ENCODE measurements around the gene GPNMB.

The GPNMB gene

DNA sequence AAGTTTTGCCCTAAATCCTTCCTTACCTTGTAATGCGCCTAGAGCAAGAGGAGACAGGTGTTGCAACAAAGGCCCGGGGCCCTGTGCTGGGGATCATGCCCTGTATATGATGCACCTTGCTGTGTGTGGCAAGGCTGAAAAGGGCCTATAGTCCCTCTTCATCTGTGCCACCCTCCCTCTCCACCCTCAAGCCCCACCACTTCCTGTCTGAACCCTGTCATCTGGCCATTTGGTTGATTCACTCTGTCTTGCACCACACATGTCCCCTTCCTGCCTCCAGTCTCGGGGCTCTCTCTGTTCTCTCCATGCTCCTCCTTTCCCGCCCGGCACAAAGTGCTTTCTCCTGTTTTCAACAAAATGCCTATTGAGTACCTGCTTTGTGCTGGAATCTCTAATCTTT is 41.0 kb downstream of the GPNMB start:
- no peaks in the 10 kb centered on the region for H3K36me3 ChIP-seq (ENCODE audit: control insufficient read depth, insufficient read depth, low read length)
- H3K4me1 ChIP-seq (ENCODE audit: control insufficient read depth, insufficient read depth, low read length) = peaks cover 5% of the 10 kb centered on the region; the same call in 1 of the 2 replicates
- H3K27me3 ChIP-seq (ENCODE audit: control insufficient read depth, insufficient read depth, low read length) = no peaks in the 10 kb centered on the region
- no peak overlapping the region for H3K4me3 ChIP-seq (ENCODE audit: low read depth, low read length)
- H3K9ac ChIP-seq (ENCODE audit: low read length) = no peak overlapping the region
- no peaks in the 10 kb centered on the region for H3K9me3 ChIP-seq (ENCODE audit: control insufficient read depth, insufficient read depth, low read depth, low read length)
- no peak overlapping the region for H3K27ac ChIP-seq (ENCODE audit: low read depth, low read length)

GRCh38 chr7:23290993-23291392 is 44.4 kb downstream of the GPNMB start:
- H3K27ac ChIP-seq (ENCODE audit: low read depth, low read length) = no peak overlapping the region
- H3K36me3 ChIP-seq (ENCODE audit: control insufficient read depth, insufficient read depth, low read length) = no peaks in the 10 kb centered on the region
- peaks cover 5% of the 10 kb centered on the region; the same call in 1 of the 2 replicates for H3K4me1 ChIP-seq (ENCODE audit: control insufficient read depth, insufficient read depth, low read length)
- no peak overlapping the region for H3K4me3 ChIP-seq (ENCODE audit: low read depth, low read length)
- no peaks in the 10 kb centered on the region for H3K9me3 ChIP-seq (ENCODE audit: control insufficient read depth, insufficient read depth, low read depth, low read length)
- no peaks in the 10 kb centered on the region for H3K27me3 ChIP-seq (ENCODE audit: control insufficient read depth, insufficient read depth, low read length)
- no peak overlapping the region for H3K9ac ChIP-seq (ENCODE audit: low read length)

DNA sequence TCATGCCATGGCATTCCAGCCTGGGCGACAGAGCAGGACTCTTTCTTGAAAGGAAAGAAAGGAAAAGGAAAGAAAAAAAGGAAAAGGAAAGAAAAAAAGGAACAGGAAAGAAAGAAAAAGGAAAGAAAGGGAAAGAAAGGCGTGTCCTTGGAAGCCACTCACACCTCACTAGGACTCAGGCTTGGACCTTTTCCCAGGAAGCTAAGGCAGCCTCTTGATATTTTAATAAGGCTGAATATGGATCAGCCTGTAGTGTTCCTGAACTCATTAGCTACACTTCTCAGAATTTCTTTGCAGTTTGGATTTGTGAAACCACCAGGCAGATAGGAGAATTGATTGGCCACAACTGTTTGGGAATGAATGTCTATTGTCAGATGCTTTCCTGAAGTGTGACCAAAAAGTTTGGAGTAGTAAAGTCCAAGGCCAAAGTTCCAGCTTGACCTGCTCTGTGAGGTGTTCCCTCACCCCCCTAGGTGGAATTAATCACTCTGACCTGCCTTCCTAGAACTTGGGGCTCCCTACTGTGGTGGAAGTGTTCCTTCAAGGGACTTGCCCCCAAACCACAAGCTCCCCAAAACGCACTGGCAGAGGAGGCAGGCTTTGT is 45.5 kb downstream of the GPNMB start:
- H3K4me1 ChIP-seq (ENCODE audit: control insufficient read depth, insufficient read depth, low read length) = peaks cover 5% of the 10 kb centered on the region; the same call in 1 of the 2 replicates
- H3K4me3 ChIP-seq (ENCODE audit: low read depth, low read length) = no peak overlapping the region
- H3K36me3 ChIP-seq (ENCODE audit: control insufficient read depth, insufficient read depth, low read length) = no peaks in the 10 kb centered on the region
- H3K27ac ChIP-seq (ENCODE audit: low read depth, low read length) = no peak overlapping the region
- H3K9me3 ChIP-seq (ENCODE audit: control insufficient read depth, insufficient read depth, low read depth, low read length) = no peaks in the 10 kb centered on the region
- no peaks in the 10 kb centered on the region for H3K27me3 ChIP-seq (ENCODE audit: control insufficient read depth, insufficient read depth, low read length)
- H3K9ac ChIP-seq (ENCODE audit: low read length) = no peak overlapping the region

GRCh38 chr7:23292623-23293022 is 46.0 kb downstream of the GPNMB start:
- H3K4me1 ChIP-seq (ENCODE audit: control insufficient read depth, insufficient read depth, low read length) = peaks cover 3% of the 10 kb centered on the region; the same call in 1 of the 2 replicates
- H3K9ac ChIP-seq (ENCODE audit: low read length) = no peak overlapping the region
- H3K36me3 ChIP-seq (ENCODE audit: control insufficient read depth, insufficient read depth, low read length) = no peaks in the 10 kb centered on the region
- H3K9me3 ChIP-seq (ENCODE audit: control insufficient read depth, insufficient read depth, low read depth, low read length) = no peaks in the 10 kb centered on the region
- no peaks in the 10 kb centered on the region for H3K27me3 ChIP-seq (ENCODE audit: control insufficient read depth, insufficient read depth, low read length)
- H3K27ac ChIP-seq (ENCODE audit: low read depth, low read length) = no peak overlapping the region
- no peak overlapping the region for H3K4me3 ChIP-seq (ENCODE audit: low read depth, low read length)

- no peak overlapping the region for H3K9ac ChIP-seq (ENCODE audit: low read length)
- H3K4me3 ChIP-seq (ENCODE audit: low read depth, low read length) = no peak overlapping the region
Observed at GRCh38 chr7:23293500-23294073, 47.0 kb downstream of the GPNMB start.

GRCh38 chr7:23294549-23295400 is 48.2 kb downstream of the GPNMB start:
- H3K4me3 ChIP-seq (ENCODE audit: low read depth, low read length) = no peak overlapping the region
- H3K27ac ChIP-seq (ENCODE audit: low read depth, low read length) = no peak overlapping the region
- H3K4me1 ChIP-seq (ENCODE audit: control insufficient read depth, insufficient read depth, low read length) = no peaks in the 10 kb centered on the region
- no peaks in the 10 kb centered on the region for H3K9me3 ChIP-seq (ENCODE audit: control insufficient read depth, insufficient read depth, low read depth, low read length)
- no peaks in the 10 kb centered on the region for H3K36me3 ChIP-seq (ENCODE audit: control insufficient read depth, insufficient read depth, low read length)
- H3K9ac ChIP-seq (ENCODE audit: low read length) = no peak overlapping the region
- H3K27me3 ChIP-seq (ENCODE audit: control insufficient read depth, insufficient read depth, low read length) = no peaks in the 10 kb centered on the region

More at GRCh38 chr7:23293500-23294073, 47.0 kb downstream of the GPNMB start:
- Histone ChIP-seq H3K36me3 (ENCODE audit: control insufficient read depth, insufficient read depth, low read length) (no peaks in the 10 kb centered on the region), H3K27me3 (ENCODE audit: control insufficient read depth, insufficient read depth, low read length) (no peaks in the 10 kb centered on the region), H3K27ac (ENCODE audit: low read depth, low read length) (no peak overlapping the region), H3K4me1 (ENCODE audit: control insufficient read depth, insufficient read depth, low read length) (no peaks in the 10 kb centered on the region), H3K9me3 (ENCODE audit: control insufficient read depth, insufficient read depth, low read depth, low read length) (no peaks in the 10 kb centered on the region)

DNA sequence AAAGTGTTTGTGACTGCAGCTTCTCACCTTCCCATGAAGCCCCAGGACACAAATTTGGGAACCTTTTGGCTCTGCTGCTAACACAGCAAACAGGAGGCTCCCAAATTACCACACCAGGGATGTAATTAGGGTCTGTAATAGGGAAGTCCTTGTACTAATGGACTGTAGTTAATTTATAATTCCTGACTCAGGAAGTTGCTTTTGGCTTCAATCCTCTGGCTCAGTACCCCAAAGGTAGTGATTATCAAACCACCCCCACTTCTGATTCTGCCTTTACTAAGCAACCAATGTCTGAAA is 48.8 kb downstream of the GPNMB start:
- H3K27ac ChIP-seq (ENCODE audit: low read depth, low read length) = no peak overlapping the region
- no peaks in the 10 kb centered on the region for H3K9me3 ChIP-seq (ENCODE audit: control insufficient read depth, insufficient read depth, low read depth, low read length)
- H3K4me3 ChIP-seq (ENCODE audit: low read depth, low read length) = no peak overlapping the region
- H3K27me3 ChIP-seq (ENCODE audit: control insufficient read depth, insufficient read depth, low read length) = no peaks in the 10 kb centered on the region
- H3K36me3 ChIP-seq (ENCODE audit: control insufficient read depth, insufficient read depth, low read length) = no peaks in the 10 kb centered on the region
- H3K4me1 ChIP-seq (ENCODE audit: control insufficient read depth, insufficient read depth, low read length) = peaks cover 3% of the 10 kb centered on the region; the same call in 1 of the 2 replicates
- no peak overlapping the region for H3K9ac ChIP-seq (ENCODE audit: low read length)

DNA sequence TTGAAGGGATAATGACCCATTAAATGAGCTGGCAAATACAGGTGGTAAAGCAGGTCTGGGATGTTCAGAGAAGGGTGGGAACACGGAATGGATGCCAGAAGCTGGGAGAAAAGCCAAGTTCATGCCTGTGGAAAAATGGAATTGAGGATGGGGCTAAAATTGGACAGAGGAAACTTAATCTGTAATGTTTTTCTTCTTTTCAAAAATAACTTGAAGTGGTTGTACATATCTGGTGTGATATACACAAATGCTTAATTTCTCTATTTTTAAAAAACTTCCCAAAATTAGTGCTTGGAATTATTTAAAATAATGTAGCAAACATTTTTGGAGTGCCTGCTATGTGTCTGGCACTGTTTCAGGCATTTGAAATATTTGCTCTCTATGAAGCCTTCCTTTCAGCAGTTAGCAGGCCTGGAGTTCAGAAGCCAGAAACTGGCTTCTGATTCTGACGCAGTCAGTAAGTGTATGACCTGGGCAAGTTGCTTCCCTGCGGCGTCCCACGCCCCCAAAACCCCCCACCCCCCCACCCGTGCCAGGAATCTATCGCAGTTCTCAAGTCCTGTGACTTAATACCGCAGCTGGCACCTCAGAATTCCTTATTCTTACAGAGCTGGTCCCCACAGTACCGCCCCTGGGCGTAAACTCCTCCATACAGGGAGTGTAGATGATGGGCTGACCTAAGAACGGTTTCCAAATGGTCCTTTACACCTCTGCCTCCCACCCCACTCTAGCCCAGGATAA is 51.7 kb downstream of the GPNMB start:
- peaks cover 4% of the 10 kb centered on the region; the same call in 1 of the 2 replicates for H3K4me1 ChIP-seq (ENCODE audit: control insufficient read depth, insufficient read depth, low read length)
- peaks cover 18% of the 10 kb centered on the region for H3K36me3 ChIP-seq (ENCODE audit: control insufficient read depth, insufficient read depth, low read length)
- no peaks in the 10 kb centered on the region for H3K9me3 ChIP-seq (ENCODE audit: control insufficient read depth, insufficient read depth, low read depth, low read length)
- no peak overlapping the region for H3K9ac ChIP-seq (ENCODE audit: low read length)
- peak overlapping the region; percentile 98 for H3K4me3 ChIP-seq (ENCODE audit: low read depth, low read length)
- no peak overlapping the region for H3K27ac ChIP-seq (ENCODE audit: low read depth, low read length)
- no peaks in the 10 kb centered on the region for H3K27me3 ChIP-seq (ENCODE audit: control insufficient read depth, insufficient read depth, low read length)

DNA sequence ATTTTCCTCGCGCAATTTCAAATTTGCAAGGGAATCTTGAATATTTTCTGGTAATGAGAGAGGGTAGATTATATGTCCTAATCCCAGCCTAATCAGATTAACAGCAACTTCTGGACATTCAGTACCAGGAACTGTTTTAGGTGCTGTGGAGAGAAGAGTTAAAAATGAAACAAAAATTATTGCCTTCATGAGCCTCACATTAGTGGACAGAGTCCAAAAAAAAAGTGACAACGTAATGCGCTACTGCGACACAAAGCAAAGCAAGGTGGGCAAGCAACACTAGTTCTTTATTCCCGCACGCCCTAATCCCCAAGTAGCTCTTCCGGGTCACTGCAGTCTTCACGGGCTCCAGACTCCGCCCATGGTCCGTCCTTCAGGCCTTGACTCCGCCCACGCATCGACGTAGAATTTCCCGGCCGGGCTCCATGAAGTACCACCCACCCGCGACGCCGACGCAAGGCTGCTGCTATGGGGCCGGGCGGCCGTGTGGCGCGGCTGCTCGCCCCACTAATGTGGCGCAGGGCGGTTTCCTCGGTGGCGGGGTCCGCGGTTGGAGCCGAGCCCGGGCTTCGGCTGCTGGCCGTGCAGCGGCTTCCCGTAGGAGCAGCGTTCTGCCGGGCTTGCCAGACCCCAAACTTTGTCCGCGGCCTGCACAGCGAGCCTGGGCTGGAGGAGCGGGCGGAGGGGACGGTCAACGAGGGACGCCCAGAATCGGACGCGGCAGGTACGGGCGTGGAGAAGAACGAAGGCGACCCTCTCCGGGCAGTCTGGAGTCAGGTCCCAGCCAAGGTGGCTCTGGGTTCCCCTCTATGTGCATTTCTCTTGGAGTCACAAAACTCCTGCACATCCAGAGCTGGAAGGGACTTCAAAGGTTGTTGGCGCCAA is 52.6 kb downstream of the GPNMB start, which contains the start of gene MALSU1:
TSS of gene MALSU1 (plus strand) at position 455 of the 885 bp plus-strand sequence. CDS start at position 469, 14 bp downstream.
- Histone ChIP-seq H3K4me1 (ENCODE audit: control insufficient read depth, insufficient read depth, low read length) (peaks cover 4% of the 10 kb centered on the region; the same call in 1 of the 2 replicates), H3K36me3 (ENCODE audit: control insufficient read depth, insufficient read depth, low read length) (peaks cover 19% of the 10 kb centered on the region), H3K9ac (ENCODE audit: low read length) (peak within 1 kb of the TSS; percentile 91), H3K4me3 (ENCODE audit: low read depth, low read length) (peak within 1 kb of the TSS; percentile 98), H3K27me3 (ENCODE audit: control insufficient read depth, insufficient read depth, low read length) (no peaks in the 10 kb centered on the region), H3K9me3 (ENCODE audit: control insufficient read depth, insufficient read depth, low read depth, low read length) (no peaks in the 10 kb centered on the region), H3K27ac (ENCODE audit: low read depth, low read length) (peak within 1 kb of the TSS; percentile 76)

- Histone ChIP-seq H3K4me1 (ENCODE audit: control insufficient read depth, insufficient read depth, low read length) (peaks cover 4% of the 10 kb centered on the region; the same call in 1 of the 2 replicates), H3K27me3 (ENCODE audit: control insufficient read depth, insufficient read depth, low read length) (no peaks in the 10 kb centered on the region), H3K27ac (ENCODE audit: low read depth, low read length) (peak overlapping the region; percentile 76; the same call in 1 of the 2 replicates), H3K4me3 (ENCODE audit: low read depth, low read length) (peak overlapping the region; percentile 98), H3K9me3 (ENCODE audit: control insufficient read depth, insufficient read depth, low read depth, low read length) (no peaks in the 10 kb centered on the region), H3K36me3 (ENCODE audit: control insufficient read depth, insufficient read depth, low read length) (peaks cover 19% of the 10 kb centered on the region), H3K9ac (ENCODE audit: low read length) (peak overlapping the region; percentile 91)
Observed at GRCh38 chr7:23299770-23300300, 53.3 kb downstream of the GPNMB start.

All from HUES6 (cell line).